Fibroblast of the aortic adventitia (primary cell): ENCODE measurements around the gene TAF10. TPM values are rescaled to one million over a fixed set of nuclear protein-coding genes. Genes with fewer than 3 reads are reported as not detected.

Source experiments
- DNase-seq: peaks from one replicate; pipeline ENCODE4 v3.0.0-alpha.2; 2010; ENCODE audit warnings: low read depth
- H3K4me3 ChIP-seq: 2 replicates; pipeline ENCODE4 v1.5.1; 2011; ENCODE audit warnings: low read depth, mild to moderate bottlenecking, control low read depth, low read length, moderate library complexity
- total RNA-seq: library from RNA; depleted of rRNA; stranded (reverse); fragments of >200 nt; gene quantifications from 2 replicates; pipeline ENCODE4 v1.2.3, GENCODE V29; 2012; ENCODE audit warnings: low replicate concordance
- TF ChIP-seq, protein P1 (sequence below): IDR thresholded peaks from 2 replicates; pipeline ENCODE4 v1.5.1; 2011; ENCODE audit warnings: mild to moderate bottlenecking, low read length, control low read depth, inconsistent platforms; ENCODE audit not compliant: insufficient read depth

The TAF10 gene
- total RNA-seq, 1 donor = 46.3 TPM

DNA sequence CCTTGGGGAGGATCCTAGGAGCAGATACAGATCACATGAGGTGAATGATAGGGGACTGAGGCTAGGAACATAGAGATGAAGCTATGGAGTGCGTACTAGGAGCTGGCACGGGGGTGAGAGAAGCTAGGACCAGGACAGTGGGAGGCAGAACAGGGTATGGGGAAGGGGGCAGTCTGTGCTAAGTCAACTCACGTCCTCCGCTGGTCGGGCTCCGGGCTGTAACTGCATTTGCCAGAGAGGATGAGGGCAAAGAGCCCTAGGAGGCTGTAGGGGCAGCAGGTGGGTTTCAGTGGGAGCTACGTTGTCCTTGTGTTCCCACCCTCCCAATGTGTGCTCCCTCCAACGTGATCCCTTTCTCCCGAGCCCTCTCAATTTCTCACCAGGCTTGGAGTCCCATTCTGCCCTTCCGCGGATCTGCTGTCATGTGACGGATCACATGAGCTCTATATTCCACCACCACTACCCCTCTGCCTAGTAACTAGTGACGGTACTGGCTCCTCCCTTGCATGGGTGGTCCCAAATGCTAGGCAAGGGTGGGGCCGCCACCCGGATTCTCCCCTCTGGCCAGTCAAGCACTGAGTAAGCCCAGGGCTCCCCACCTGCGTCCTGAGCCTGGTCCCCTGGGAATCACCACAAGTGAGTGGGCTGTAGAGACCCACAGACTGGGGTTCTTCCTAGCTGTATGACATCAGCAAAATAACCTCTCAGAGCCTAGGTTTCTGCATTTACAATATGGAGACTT, 7.2 kb upstream of the TAF10 start, which contains the start of gene TPP1:
Gene TPP1, minus strand, starts transcription at position 419 of the 742 bp plus-strand sequence. Its CDS starts 22 bp downstream, at position 397.
- TF ChIP-seq, protein P1, sequence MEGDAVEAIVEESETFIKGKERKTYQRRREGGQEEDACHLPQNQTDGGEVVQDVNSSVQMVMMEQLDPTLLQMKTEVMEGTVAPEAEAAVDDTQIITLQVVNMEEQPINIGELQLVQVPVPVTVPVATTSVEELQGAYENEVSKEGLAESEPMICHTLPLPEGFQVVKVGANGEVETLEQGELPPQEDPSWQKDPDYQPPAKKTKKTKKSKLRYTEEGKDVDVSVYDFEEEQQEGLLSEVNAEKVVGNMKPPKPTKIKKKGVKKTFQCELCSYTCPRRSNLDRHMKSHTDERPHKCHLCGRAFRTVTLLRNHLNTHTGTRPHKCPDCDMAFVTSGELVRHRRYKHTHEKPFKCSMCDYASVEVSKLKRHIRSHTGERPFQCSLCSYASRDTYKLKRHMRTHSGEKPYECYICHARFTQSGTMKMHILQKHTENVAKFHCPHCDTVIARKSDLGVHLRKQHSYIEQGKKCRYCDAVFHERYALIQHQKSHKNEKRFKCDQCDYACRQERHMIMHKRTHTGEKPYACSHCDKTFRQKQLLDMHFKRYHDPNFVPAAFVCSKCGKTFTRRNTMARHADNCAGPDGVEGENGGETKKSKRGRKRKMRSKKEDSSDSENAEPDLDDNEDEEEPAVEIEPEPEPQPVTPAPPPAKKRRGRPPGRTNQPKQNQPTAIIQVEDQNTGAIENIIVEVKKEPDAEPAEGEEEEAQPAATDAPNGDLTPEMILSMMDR = no peak
- peak within 1 kb of the TSS; percentile 93 for H3K4me3 ChIP-seq
- peak; percentile 97 for DNase-seq

DNA sequence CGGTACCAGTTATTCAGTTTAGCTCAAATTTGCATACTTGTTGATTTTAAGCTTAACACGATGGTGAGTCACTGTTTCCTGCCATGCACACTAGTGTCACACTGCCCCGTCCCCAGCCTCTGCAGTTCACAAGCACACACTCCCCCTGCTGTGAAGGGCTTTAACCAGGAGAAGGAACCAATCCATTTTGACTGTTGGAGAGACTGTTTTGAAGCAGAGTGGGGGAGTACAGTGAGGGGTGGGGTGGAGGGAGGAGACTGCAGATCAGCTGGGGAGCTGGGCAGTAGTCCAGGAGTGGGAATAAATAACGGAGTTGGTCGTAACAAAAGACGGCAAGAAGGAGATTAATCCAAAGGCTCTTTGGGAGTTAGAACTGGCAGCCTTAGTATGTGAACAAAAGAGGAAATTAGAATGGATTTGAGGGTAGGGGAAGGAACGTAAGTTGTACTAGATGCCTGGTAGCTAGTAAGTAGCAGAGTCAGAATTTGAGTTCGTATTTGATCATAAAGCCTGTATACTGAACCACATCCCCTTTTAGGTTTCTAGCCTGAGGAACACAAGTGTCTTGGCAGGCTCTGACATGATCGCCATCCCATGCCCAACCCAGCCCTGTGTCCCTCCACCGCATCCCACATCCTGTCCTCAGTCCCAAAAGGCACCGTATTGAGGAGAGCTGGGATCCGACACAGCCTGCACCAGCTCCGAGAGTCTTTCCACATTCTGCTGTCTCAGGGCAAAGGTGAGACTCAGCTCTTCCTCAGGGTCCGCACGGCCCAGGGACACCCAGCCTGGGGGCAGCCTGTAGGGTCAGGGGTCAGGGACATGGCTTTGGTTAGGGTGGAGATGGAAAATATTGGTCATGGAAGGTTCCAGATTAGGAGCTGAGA, 6.3 kb upstream of the TAF10 start:
- TF ChIP-seq, protein P1 = peak; percentile 27
- H3K4me3 ChIP-seq = peak overlapping the region; percentile 93
- DNase-seq = peak; percentile 85

DNA sequence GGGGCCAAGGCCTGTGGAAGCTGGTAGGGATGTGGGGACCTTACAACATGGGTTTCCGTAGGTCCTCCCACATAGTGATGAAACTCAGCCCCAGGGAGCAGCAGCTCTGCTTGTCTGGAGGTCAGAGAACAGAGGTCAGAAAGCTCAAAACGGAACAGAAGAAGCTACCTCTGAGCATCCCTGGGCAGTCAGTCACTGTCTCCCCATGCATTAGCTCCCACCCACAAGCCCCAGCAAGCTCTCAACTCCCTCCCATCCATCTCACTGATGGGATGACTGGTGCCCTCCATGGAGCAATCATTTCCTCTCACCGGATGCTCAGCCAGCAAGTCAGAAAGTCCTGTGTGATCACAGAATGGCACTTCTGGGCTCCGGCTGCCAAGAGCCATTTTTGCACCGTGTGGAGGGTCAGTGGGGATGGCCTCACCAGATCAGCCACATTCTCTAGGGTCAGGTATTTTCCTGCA, 5.3 kb upstream of the TAF10 start:
- no peak for DNase-seq
- TF ChIP-seq, protein P1 = no peak
- peak overlapping the region; percentile 93 for H3K4me3 ChIP-seq

DNA sequence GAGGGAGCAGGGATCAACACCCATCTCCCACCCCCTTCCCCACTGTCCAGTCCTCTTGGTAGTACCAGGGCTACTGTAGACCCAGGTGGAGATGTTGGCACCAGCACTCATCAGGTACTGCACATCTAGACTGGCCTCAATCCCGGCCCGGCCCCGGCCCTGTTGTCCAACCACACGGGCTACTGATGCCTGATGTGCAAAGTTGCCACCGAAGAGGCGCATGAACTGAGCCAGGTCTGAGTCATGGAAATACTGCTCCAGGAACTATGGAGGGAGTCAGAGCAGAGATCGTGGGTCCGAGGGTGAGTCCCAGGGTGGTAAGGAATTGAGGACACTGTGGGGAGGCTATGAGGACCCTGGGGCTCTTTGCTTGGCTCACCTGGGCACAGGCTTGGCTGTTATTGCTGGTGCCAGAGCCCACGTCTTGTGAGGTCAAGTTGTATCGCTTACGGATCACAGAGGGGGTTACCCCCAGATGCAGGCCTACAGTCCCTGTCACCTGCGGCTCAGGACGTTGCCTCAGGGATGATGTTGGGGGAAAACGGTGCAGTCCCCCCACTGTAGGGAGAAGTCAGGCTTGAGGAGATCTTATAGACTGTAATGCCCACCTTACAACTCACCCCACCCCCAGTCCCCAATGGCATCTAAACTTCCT, 4.7 kb upstream of the TAF10 start:
- H3K4me3 ChIP-seq = no peak overlapping the region
- TF ChIP-seq, protein P1 = no peak
- no peak for DNase-seq

DNA sequence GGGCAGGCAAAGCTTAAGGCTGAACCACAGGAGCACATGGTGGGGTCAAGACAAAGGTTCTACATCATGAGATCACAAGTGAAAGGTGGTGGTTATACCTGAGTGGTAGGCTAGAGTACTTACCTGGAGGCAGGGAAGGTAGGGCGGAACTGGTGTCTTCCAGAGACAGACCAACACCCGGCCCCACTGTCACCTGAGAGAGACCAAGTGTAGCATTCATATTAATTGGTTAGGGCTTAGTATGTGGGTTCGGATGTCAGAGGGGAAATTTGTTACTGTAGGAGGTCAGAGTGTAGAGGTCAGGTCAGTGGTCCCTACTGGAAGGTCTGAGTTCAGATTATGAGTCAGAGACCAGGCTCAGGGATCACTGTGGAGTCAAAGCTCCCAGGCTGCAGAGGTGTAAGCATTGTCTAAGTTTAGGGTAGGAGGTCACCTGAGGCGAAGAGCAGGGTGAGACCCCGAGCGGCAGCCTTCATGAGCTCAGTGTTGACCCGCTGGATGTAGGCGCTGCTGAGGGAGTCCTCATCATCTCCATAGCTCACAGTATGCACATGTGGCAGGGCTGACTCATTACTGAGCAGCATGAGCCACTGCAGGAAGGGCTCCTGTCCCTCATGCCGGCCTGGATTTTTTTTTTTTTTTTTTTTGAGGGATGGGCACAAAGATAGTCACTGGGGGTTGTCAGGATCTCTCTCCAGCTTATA, 4.0 kb upstream of the TAF10 start:
- TF ChIP-seq, protein P1 = no peak
- no peak for DNase-seq
- H3K4me3 ChIP-seq = no peak overlapping the region

DNA sequence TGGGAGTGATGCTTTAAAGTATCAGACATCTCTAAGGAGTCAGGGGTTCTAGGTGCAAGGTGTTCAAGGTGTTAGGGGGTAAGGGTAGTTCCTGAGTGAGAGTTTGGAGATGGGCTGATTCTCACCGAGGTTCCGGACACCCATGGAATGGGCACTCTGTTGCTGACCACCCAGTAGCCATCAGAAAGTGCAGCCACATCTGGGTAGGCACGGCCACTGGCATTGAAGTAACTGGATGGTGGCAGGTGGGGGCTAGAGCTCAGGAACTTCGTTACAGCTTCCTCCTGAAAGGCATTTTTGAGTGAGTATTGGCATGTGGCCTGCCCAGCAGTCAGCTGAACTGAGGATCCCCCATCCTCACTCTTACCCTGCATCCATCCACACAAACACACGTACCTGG, 3.0 kb upstream of the TAF10 start:
- TF ChIP-seq, protein P1 = no peak
- DNase-seq = no peak
- no peak overlapping the region for H3K4me3 ChIP-seq
